ENCODE measurements around the gene MKLN1. TPM values are rescaled to one million over a fixed set of nuclear protein-coding genes. Genes with fewer than 3 reads are reported as not detected.

Gene MKLN1
- polyA plus RNA-seq, 4 donors: 7.9 to 32.6 (median 17.8) TPM

- H3K9me3 ChIP-seq (ENCODE audit: control insufficient read depth in 2 of 2, insufficient read depth in 1 of 2, low read depth in 1 of 2, low read length in 1 of 2): no peaks in the 10 kb centered on the region
- no peaks in the 10 kb centered on the region for H3K27me3 ChIP-seq (ENCODE audit: control insufficient read depth in 3 of 3, insufficient read depth in 3 of 3, low read length in 3 of 3)
- no peak for DNase-seq
- no peaks in the 10 kb centered on the region for H3K4me1 ChIP-seq (ENCODE audit: control insufficient read depth in 3 of 3, insufficient read depth in 2 of 3, low read depth in 1 of 3, low read length in 2 of 3)
- FAIRE-seq: no peak
- H3K27ac ChIP-seq (ENCODE audit: low read depth in 1 of 3, low read length in 2 of 3): no peak overlapping the region
- H3K4me3 ChIP-seq (ENCODE audit: low read depth in 1 of 3, low read length in 3 of 3): no peak overlapping the region
- 72 to 77% (median 75%) methylated on average over 3 of the region's 3 CpGs for WGBS, 3 donors
- peaks cover 5 to 30% (median 6%) of the 10 kb centered on the region in 3 donors for H3K36me3 ChIP-seq (ENCODE audit: control insufficient read depth in 3 of 3, insufficient read depth in 2 of 3, low read depth in 1 of 3, low read length in 3 of 3)
Measured at GRCh38 chr7:131431756-131432155, 104.1 kb downstream of the MKLN1 start.

- H3K36me3 ChIP-seq (ENCODE audit: control insufficient read depth in 3 of 3, insufficient read depth in 2 of 3, low read depth in 1 of 3, low read length in 3 of 3): peaks cover 2 to 13% (median 3%) of the 10 kb centered on the region in 3 donors
Measured at GRCh38 chr7:131436384-131436783, 108.7 kb downstream of the MKLN1 start.

GRCh38 chr7:131438969-131439368 lies 111.3 kb downstream of the MKLN1 start:
- H3K36me3 ChIP-seq (ENCODE audit: control insufficient read depth in 3 of 3, insufficient read depth in 2 of 3, low read depth in 1 of 3, low read length in 3 of 3): peaks cover 1 to 13% (median 5%) of the 10 kb centered on the region in 3 donors
- WGBS, 3 donors: 87 to 97% (median 91%) methylated on average over 2 of the region's 2 CpGs
- no peak for FAIRE-seq

More at GRCh38 chr7:131436384-131436783, 108.7 kb downstream of the MKLN1 start:
- no peaks in the 10 kb centered on the region for H3K9me3 ChIP-seq (ENCODE audit: control insufficient read depth in 2 of 2, insufficient read depth in 1 of 2, low read depth in 1 of 2, low read length in 1 of 2)
- no peaks in the 10 kb centered on the region for H3K27me3 ChIP-seq (ENCODE audit: control insufficient read depth in 3 of 3, insufficient read depth in 3 of 3, low read length in 3 of 3)
- no peak for DNase-seq
- H3K4me3 ChIP-seq (ENCODE audit: low read depth in 1 of 3, low read length in 3 of 3): no peak overlapping the region
- H3K27ac ChIP-seq (ENCODE audit: low read depth in 1 of 3, low read length in 2 of 3): no peak overlapping the region
- WGBS, 3 donors: 53 to 64% (median 60%) methylated on average over 3 of the region's 3 CpGs
- FAIRE-seq: no peak
- H3K4me1 ChIP-seq (ENCODE audit: control insufficient read depth in 3 of 3, insufficient read depth in 2 of 3, low read depth in 1 of 3, low read length in 2 of 3): no peaks in the 10 kb centered on the region

GRCh38 chr7:131443496-131443895 lies 115.8 kb downstream of the MKLN1 start:
- FAIRE-seq: no peak
- DNase-seq: no peak
- Histone ChIP-seq H3K36me3 (ENCODE audit: control insufficient read depth in 3 of 3, insufficient read depth in 2 of 3, low read depth in 1 of 3, low read length in 3 of 3) (peaks cover 4 to 21% (median 5%) of the 10 kb centered on the region in 3 donors), H3K27me3 (ENCODE audit: control insufficient read depth in 3 of 3, insufficient read depth in 3 of 3, low read length in 3 of 3) (no peaks in the 10 kb centered on the region), H3K9me3 (ENCODE audit: control insufficient read depth in 2 of 2, insufficient read depth in 1 of 2, low read depth in 1 of 2, low read length in 1 of 2) (no peaks in the 10 kb centered on the region), H3K27ac (ENCODE audit: low read depth in 1 of 3, low read length in 2 of 3) (no peak overlapping the region), H3K4me3 (ENCODE audit: low read depth in 1 of 3, low read length in 3 of 3) (no peak overlapping the region), H3K4me1 (ENCODE audit: control insufficient read depth in 3 of 3, insufficient read depth in 2 of 3, low read depth in 1 of 3, low read length in 2 of 3) (no peaks in the 10 kb centered on the region)
- 96 to 99% (median 96%) methylated on average over 5 of the region's 5 CpGs for WGBS, 3 donors

More at GRCh38 chr7:131438969-131439368, 111.3 kb downstream of the MKLN1 start:
- DNase-seq: no peak
- Histone ChIP-seq H3K9me3 (ENCODE audit: control insufficient read depth in 2 of 2, insufficient read depth in 1 of 2, low read depth in 1 of 2, low read length in 1 of 2) (no peaks in the 10 kb centered on the region), H3K4me1 (ENCODE audit: control insufficient read depth in 3 of 3, insufficient read depth in 2 of 3, low read depth in 1 of 3, low read length in 2 of 3) (no peaks in the 10 kb centered on the region), H3K27ac (ENCODE audit: low read depth in 1 of 3, low read length in 2 of 3) (no peak overlapping the region), H3K4me3 (ENCODE audit: low read depth in 1 of 3, low read length in 3 of 3) (no peak overlapping the region), H3K27me3 (ENCODE audit: control insufficient read depth in 3 of 3, insufficient read depth in 3 of 3, low read length in 3 of 3) (no peaks in the 10 kb centered on the region)

- FAIRE-seq: no peak
Measured at GRCh38 chr7:131444683-131445082, 117.0 kb downstream of the MKLN1 start.

GRCh38 chr7:131449373-131449902 lies 121.8 kb downstream of the MKLN1 start:
- FAIRE-seq: no peak
- DNase-seq: no peak
- no peaks in the 10 kb centered on the region for H3K4me1 ChIP-seq (ENCODE audit: control insufficient read depth in 3 of 3, insufficient read depth in 2 of 3, low read depth in 1 of 3, low read length in 2 of 3)
- no peak overlapping the region for H3K4me3 ChIP-seq (ENCODE audit: low read depth in 1 of 3, low read length in 3 of 3)
- no peaks in the 10 kb centered on the region for H3K9me3 ChIP-seq (ENCODE audit: control insufficient read depth in 2 of 2, insufficient read depth in 1 of 2, low read depth in 1 of 2, low read length in 1 of 2)
- H3K27ac ChIP-seq (ENCODE audit: low read depth in 1 of 3, low read length in 2 of 3): no peak overlapping the region
- H3K36me3 ChIP-seq (ENCODE audit: control insufficient read depth in 3 of 3, insufficient read depth in 2 of 3, low read depth in 1 of 3, low read length in 3 of 3): peaks cover 2 to 13% (median 9%) of the 10 kb centered on the region in 3 donors
- H3K27me3 ChIP-seq (ENCODE audit: control insufficient read depth in 3 of 3, insufficient read depth in 3 of 3, low read length in 3 of 3): no peaks in the 10 kb centered on the region
- WGBS, 3 donors: 98 to 100% (median 99%) methylated on average over 2 of the region's 2 CpGs

More at GRCh38 chr7:131444683-131445082, 117.0 kb downstream of the MKLN1 start:
- Histone ChIP-seq H3K4me1 (ENCODE audit: control insufficient read depth in 3 of 3, insufficient read depth in 2 of 3, low read depth in 1 of 3, low read length in 2 of 3) (no peaks in the 10 kb centered on the region), H3K4me3 (ENCODE audit: low read depth in 1 of 3, low read length in 3 of 3) (no peak overlapping the region), H3K36me3 (ENCODE audit: control insufficient read depth in 3 of 3, insufficient read depth in 2 of 3, low read depth in 1 of 3, low read length in 3 of 3) (peaks cover 3 to 21% (median 8%) of the 10 kb centered on the region in 3 donors), H3K9me3 (ENCODE audit: control insufficient read depth in 2 of 2, insufficient read depth in 1 of 2, low read depth in 1 of 2, low read length in 1 of 2) (no peaks in the 10 kb centered on the region), H3K27me3 (ENCODE audit: control insufficient read depth in 3 of 3, insufficient read depth in 3 of 3, low read length in 3 of 3) (no peaks in the 10 kb centered on the region), H3K27ac (ENCODE audit: low read depth in 1 of 3, low read length in 2 of 3) (no peak overlapping the region)
- 88 to 94% (median 90%) methylated on average over 1 of the region's 1 CpG for WGBS, 3 donors
- no peak for DNase-seq

- Histone ChIP-seq H3K27me3 (ENCODE audit: control insufficient read depth in 3 of 3, insufficient read depth in 3 of 3, low read length in 3 of 3) (no peaks in the 10 kb centered on the region), H3K4me1 (ENCODE audit: control insufficient read depth in 3 of 3, insufficient read depth in 2 of 3, low read depth in 1 of 3, low read length in 2 of 3) (no peaks in the 10 kb centered on the region), H3K27ac (ENCODE audit: low read depth in 1 of 3, low read length in 2 of 3) (no peak overlapping the region), H3K36me3 (ENCODE audit: control insufficient read depth in 3 of 3, insufficient read depth in 2 of 3, low read depth in 1 of 3, low read length in 3 of 3) (peaks cover 2 to 7% (median 6%) of the 10 kb centered on the region in 3 donors), H3K9me3 (ENCODE audit: control insufficient read depth in 2 of 2, insufficient read depth in 1 of 2, low read depth in 1 of 2, low read length in 1 of 2) (no peaks in the 10 kb centered on the region), H3K4me3 (ENCODE audit: low read depth in 1 of 3, low read length in 3 of 3) (no peak overlapping the region)
- DNase-seq: no peak
- no peak for FAIRE-seq
- 99 to 100% (median 100%) methylated on average over 1 of the region's 1 CpG for WGBS, 3 donors
Measured at GRCh38 chr7:131454498-131454897, 126.8 kb downstream of the MKLN1 start.

GRCh38 chr7:131455001-131455400 lies 127.3 kb downstream of the MKLN1 start:
- Histone ChIP-seq H3K36me3 (ENCODE audit: control insufficient read depth in 3 of 3, insufficient read depth in 2 of 3, low read depth in 1 of 3, low read length in 3 of 3) (peaks cover 2 to 6% (median 2%) of the 10 kb centered on the region in 3 donors), H3K4me1 (ENCODE audit: control insufficient read depth in 3 of 3, insufficient read depth in 2 of 3, low read depth in 1 of 3, low read length in 2 of 3) (no peaks in the 10 kb centered on the region), H3K9me3 (ENCODE audit: control insufficient read depth in 2 of 2, insufficient read depth in 1 of 2, low read depth in 1 of 2, low read length in 1 of 2) (no peaks in the 10 kb centered on the region), H3K27ac (ENCODE audit: low read depth in 1 of 3, low read length in 2 of 3) (no peak overlapping the region), H3K27me3 (ENCODE audit: control insufficient read depth in 3 of 3, insufficient read depth in 3 of 3, low read length in 3 of 3) (no peaks in the 10 kb centered on the region), H3K4me3 (ENCODE audit: low read depth in 1 of 3, low read length in 3 of 3) (no peak overlapping the region)
- 71 to 86% (median 73%) methylated on average over 2 of the region's 2 CpGs for WGBS, 3 donors
- FAIRE-seq: no peak
- DNase-seq: no peak

GRCh38 chr7:131455546-131455945 lies 127.9 kb downstream of the MKLN1 start:
- no peaks in the 10 kb centered on the region for H3K4me1 ChIP-seq (ENCODE audit: control insufficient read depth in 3 of 3, insufficient read depth in 2 of 3, low read depth in 1 of 3, low read length in 2 of 3)
- no peak overlapping the region for H3K4me3 ChIP-seq (ENCODE audit: low read depth in 1 of 3, low read length in 3 of 3)
- H3K36me3 ChIP-seq (ENCODE audit: control insufficient read depth in 3 of 3, insufficient read depth in 2 of 3, low read depth in 1 of 3, low read length in 3 of 3): peaks cover 1 to 6% (median 1%) of the 10 kb centered on the region in 3 donors
- no peak for DNase-seq
- no peak overlapping the region for H3K27ac ChIP-seq (ENCODE audit: low read depth in 1 of 3, low read length in 2 of 3)
- no peak for FAIRE-seq
- WGBS, 3 donors: 70 to 85% (median 83%) methylated on average over 7 of the region's 7 CpGs
- no peaks in the 10 kb centered on the region for H3K27me3 ChIP-seq (ENCODE audit: control insufficient read depth in 3 of 3, insufficient read depth in 3 of 3, low read length in 3 of 3)
- H3K9me3 ChIP-seq (ENCODE audit: control insufficient read depth in 2 of 2, insufficient read depth in 1 of 2, low read depth in 1 of 2, low read length in 1 of 2): no peaks in the 10 kb centered on the region
